IPS-NIHi7 (cell line): Measurements from ENCODE around the gene MRGPRF.
"Not testable (repeated sequence)": the region's sequence is repeated elsewhere in the genome, so short reads cannot be mapped to it uniquely, and the experiment has no call there.

Experiments used
- DNase-seq: peaks from one replicate; pipeline ENCODE4 v3.0.0; 2012; ENCODE audit warnings: mixed read lengths; ENCODE audit errors: extremely low spot score

The MRGPRF gene

GRCh38 chr11:68987211-68987610 is 25.8 kb downstream of the MRGPRF start:
- no peak for DNase-seq

GRCh38 chr11:68983801-68984200 is 29.2 kb downstream of the MRGPRF start:
- no peak for DNase-seq

GRCh38 chr11:68982134-68982533 is 30.9 kb downstream of the MRGPRF start:
- DNase-seq = no peak

GRCh38 chr11:68980776-68981065 is 32.3 kb downstream of the MRGPRF start, which contains the start of gene MRGPRD:
TSS of gene MRGPRD (minus strand) at chr11:68980986. CDS start at chr11:68980986, 0 bp downstream.
- DNase-seq = no peak

DNA sequence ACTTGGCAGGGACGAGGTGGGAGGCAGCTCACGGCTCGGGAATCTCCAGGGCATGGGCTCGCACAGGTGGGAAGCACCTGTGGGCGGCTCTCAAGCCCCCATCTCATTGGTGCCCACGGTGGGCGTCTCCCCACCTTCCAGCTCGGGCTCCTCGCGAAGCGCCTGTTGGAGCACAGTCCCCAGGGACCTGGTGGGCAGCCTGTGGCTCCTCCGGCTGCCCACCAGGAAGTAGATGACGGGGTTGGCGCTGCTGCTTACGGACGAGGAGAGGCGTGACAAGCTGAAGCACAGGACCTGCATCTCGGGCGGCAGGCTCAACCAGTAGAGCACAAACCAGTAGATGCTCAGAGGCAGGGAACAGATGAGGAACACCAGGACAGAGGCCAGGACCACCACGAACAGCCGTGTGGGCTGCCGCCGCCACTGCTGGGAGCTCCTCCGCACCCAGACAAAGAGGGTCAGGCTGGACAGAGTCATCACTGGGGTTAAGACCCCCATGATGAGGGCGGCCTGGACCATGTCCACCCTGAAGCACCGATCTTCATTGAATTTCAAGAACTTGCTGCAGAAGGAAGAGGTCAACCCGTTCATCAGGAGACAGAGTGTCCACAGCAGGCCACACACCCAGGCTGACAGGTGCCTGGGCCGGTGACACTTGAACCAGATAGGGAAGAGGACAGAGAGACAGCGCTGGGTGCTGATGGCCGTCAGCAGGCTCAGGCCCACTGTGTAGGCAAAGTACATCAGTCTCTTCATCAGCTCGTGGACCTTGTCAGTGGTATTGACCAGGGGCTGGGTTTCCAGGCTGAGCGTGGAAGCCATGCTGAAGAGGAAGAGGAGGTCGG is 32.9 kb downstream of the MRGPRF start:
- peak; percentile 13 for DNase-seq

DNA sequence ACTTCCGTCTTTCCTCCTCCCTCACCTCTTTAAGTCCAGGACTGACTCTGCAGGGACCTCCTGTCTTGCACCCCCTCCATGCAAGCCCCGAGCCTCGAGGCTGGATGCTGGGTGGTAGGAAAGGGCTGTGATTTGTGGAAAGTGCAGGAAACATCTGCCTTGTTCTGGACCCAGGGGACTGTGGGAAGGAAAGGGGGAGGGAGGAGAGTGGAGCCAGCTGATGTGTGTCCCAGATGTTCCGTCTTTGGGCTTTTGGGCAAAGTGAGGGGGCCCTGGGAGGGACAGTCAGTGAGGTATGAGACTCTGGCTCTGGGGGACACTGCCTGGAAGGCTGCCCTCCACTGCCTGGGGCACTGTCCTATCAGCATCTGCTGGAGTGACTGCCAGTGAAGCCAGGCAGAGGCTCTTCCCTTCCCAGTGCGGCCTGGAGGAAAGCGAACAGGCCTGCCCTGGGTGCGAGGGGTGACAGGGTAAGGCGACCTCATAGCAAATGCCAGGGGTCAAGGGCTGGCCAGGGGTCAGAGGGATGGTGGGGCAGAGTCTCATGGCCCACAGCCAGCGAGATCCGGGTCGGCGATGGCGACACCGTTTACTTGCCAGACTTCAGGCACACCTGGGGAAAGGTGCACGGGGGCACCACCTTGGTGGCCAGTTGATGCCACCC is 34.0 kb downstream of the MRGPRF start:
- peak; percentile 11 for DNase-seq

GRCh38 chr11:68978626-68978930 is 34.5 kb downstream of the MRGPRF start:
- DNase-seq = peak; percentile 10

- DNase-seq = no peak
Observed at GRCh38 chr11:68977781-68978625, 35.0 kb downstream of the MRGPRF start.

- DNase-seq = no peak
Observed at GRCh38 chr11:68976563-68976962, 36.5 kb downstream of the MRGPRF start.

GRCh38 chr11:68976095-68976494 is 37.0 kb downstream of the MRGPRF start:
- DNase-seq = no peak

DNA sequence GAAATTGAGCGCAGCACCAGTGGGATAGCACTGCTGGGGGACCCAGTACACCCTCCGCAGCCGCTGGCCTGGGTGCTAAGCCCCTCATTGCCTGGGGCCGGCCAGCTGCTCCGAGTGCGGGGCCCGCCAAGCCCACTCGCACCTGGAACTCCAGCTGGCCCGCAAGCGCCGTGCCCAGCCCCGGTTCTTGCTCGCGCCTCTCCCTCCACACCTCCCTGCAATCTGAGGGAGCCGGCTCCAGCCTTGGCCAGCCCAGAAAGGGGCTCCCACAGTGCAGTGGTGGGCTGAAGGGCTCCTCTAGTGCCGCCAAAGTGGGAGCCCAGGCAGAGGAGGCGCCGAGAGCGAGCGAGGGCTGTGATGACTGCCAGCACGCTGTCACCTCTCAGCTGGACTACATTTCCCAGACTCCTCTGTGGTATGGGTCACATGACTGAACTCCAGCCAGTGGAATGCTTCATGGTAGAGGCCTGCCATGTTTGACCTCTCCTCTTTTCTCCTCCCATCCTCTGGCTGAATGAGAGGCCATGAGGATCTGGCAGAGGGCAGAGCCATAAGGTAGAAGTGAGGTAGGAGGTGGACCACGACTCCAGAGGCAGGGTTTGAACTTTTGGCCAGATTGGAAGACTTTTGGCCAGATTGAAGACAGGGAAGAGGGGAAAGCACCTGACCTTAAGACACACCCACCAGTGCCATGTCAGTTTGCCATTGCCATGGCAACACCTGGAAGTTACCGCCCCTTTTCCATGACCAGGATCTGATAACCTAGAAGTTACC is 38.4 kb downstream of the MRGPRF start:
- DNase-seq = peak; percentile 57

DNA sequence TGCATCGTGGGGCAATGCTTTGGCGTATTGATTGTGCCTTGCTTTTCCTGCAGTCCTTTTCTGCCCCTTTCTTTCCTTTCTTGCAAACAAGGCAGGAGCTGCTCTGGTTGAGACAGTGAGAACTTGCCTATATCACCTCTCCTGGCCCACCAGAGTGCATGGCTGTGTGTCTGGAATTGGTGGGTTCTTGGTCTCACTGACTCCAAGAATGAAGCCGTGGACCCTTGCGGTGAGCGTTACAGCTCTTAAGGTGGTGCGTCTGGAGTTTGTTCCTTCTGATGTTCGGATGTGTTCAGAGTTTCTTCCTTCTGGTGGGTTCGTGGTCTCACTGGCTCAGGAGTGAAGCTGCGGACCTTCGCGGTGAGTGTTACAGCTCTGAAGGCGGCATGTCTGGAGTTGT is 39.3 kb downstream of the MRGPRF start:
- not testable (repeated sequence) for DNase-seq

GRCh38 chr11:68973219-68973618 is 39.8 kb downstream of the MRGPRF start:
- DNase-seq = no peak

DNA sequence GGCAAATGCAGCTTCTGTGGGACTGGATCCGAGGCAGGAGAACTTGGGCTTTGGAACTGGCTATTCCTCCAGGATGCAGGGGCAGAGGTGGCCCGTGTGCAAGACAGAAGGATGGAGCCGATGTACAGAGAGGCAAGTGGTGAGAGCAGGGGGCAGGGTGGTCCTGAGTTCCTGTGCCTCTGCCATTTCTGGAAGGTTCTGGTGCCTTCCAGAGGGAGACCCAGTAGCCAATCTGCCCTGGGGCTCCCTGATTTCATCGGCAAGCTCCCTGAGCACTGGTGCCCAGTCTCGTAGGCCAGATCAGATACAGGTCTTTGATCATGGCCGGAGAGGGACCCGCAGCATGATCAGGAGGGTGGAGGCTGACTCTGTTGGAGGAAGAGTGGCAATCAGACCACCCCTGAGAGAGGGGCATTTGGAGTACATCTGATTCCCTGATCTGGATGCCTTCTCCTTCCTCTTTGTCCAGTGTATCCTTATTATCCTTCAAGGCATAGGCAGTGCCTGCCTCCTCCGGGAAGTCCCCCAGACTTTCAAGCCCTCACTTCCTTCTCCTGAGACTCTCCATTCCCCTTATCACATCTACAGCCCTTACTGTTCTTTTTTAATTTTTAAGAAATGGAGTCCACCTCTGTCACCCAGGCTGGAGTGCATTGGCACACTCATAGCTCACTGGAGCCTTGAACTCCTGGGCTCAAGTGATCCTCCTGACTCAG is 42.0 kb downstream of the MRGPRF start:
- DNase-seq = no peak

- no peak for DNase-seq
Observed at GRCh38 chr11:68969386-68969785, 43.7 kb downstream of the MRGPRF start.

DNA sequence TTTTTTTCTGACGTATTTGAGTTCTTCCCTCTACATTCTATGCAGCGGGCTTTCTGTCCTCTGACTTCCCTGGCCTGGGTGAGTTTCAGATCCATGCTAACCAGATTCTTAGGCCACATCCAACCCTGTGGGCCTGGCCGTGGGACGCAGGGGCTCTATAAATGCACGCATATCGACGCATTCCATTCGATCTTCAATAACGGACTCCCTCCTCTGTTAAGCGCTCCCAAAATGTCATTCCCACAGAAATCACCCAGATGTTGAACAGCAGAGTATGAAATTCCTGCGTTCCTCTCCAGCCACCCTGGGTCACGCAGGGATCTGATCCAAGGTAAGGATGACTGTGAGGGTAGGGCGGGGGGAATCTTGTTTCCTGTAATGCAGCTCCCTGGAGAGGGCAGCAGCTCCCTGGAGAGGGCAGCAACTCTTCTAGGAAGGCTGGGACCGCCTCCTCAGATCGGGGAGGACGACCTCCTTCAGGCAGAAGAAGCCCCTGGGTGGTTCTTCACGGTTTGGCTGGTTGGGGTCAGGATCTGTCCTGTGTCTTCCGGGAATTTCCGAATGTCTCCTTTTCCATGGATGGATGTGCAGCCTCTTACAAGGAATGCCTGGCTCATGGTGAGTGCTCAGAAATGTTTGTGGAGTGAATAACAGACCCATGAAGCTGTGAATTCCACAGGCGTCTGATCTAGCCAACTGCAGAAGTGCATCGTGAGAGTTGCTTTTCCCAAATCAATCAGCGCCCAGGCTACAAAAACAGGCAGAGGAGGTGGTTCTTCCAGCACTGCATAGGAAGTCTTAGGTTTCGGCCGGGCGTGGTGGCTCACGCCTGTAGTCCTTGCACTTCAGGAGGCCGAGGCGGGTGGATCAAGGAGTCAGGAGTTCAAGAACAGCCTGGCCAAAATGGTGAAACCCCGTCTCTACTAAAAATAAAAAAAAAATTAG is 44.5 kb downstream of the MRGPRF start:
- peak; percentile 64 for DNase-seq

GRCh38 chr11:68966894-68967780 is 45.9 kb downstream of the MRGPRF start:
- DNase-seq = no peak

DNA sequence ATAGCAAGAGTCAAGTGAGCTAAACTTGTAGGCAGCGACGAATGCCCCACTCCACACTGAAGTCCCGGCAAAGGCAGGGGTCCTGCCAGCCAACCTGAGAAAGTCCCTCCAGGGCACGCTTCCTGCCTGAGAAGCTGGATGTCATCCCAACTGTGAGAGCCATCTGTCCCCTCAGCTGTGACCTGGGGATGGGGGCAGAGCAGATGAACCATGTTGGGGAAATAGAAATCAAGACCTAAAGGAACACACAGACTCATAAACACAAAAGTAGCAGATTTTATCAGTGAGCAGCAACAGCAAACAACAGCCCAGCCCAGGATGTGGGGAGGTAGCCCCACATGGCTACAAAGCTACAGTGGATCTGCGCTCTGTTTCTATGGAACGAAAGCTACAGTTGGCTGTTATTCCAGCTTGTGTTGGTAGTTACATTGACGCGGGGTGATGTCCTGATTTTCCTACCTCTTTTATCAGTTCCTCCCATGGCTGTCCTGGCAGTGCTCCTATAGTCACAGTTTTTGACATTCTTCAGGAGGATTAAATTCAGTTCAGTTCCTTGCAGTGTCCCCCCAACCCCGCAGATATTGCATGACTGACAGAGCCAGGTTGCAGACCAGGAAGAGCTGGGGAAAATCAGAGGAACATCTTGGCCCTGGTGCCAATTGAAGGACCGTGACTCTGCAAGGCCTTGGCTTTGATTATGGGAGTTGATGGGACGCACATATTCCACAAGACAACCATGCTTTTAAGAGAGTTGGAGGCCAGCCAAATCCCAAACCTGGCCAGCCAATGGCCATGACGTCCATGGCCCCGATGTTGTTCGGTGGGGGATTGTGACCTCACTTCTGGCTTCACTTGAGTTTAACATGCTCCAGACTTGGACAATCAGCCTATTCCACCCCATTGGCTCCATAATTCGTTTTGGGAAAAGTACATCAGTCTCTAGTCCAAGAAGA is 46.9 kb downstream of the MRGPRF start:
- DNase-seq = no peak
